Right lobe of liver (tissue), 6 donors: ENCODE results near the gene MCF2L2. TPM values are rescaled to one million over a fixed set of nuclear protein-coding genes. Genes with fewer than 3 reads are reported as not detected.
"Not testable (repeated sequence)": the region's sequence is repeated elsewhere in the genome, so short reads cannot be mapped to it uniquely, and the experiment has no call there.

Experiments used
- ATAC-seq, 4 donors: fragments of 200-7000 bp; cut with Tn5 transposase; one replicate each; pipeline ENCODE4 v1.9.1; 2020; ENCODE audit warnings: mild to moderate bottlenecking in 4 of 4, moderate library complexity in 4 of 4
- DNase-seq, 3 donors: peaks; one replicate each; pipeline ENCODE4 v3.0.0-alpha.2; 2020
- H3K27ac ChIP-seq, 3 donors: fragments of 200-600 bp; one replicate each; pipeline ENCODE4 v1.8.0; 2022
- H3K27me3 ChIP-seq, 2 donors: fragments of 200-600 bp; one replicate each; pipeline ENCODE4 v1.8.0; 2022
- H3K36me3 ChIP-seq, 4 donors: fragments of 200-600 bp; sonication (generic) in 1 of 4; one replicate each; pipeline versions ENCODE4 v1.5.1 to v1.8.0; 2017 to 2022; ENCODE audit warnings: control low read depth in 1 of 4
- H3K4me1 ChIP-seq, 4 donors: fragments of 200-600 bp; sonication (generic) in 1 of 4; one replicate each; pipeline versions ENCODE4 v1.5.1 to v1.8.0; 2017 to 2022; ENCODE audit warnings: control low read depth in 1 of 4
- H3K4me3 ChIP-seq, 3 donors: fragments of 200-600 bp; one replicate each; pipeline ENCODE4 v1.8.0; 2022
- H3K9me3 ChIP-seq, 4 donors: fragments of 200-600 bp; sonication (generic) in 1 of 4; one replicate each; pipeline versions ENCODE4 v1.5.1 to v1.8.0; 2017 to 2022; ENCODE audit warnings: control low read depth in 1 of 4
- CTCF ChIP-seq, 4 donors: fragments of 200-600 bp in 3 of 4; fragments of 450-650 bp in 1 of 4; IDR thresholded peaks; one replicate each; pipeline versions ENCODE4 v1.5.1 to v1.8.0; 2016 to 2022; ENCODE audit warnings: antibody characterized with exemption in 4 of 4, mild to moderate bottlenecking in 2 of 4
- POLR2A ChIP-seq: fragments of 450-650 bp; IDR thresholded peaks from one replicate; pipeline ENCODE4 v1.6.1; 2017; ENCODE audit warnings: antibody characterized with exemption, mild to moderate bottlenecking
- WGBS: methylation state at CpG from one replicate; pipeline ENCODE4 v1.1.6; 2018; ENCODE audit warnings: low coverage, low lambda C conversion rate; ENCODE audit not compliant: insufficient coverage; ENCODE audit errors: missing lambda C conversion rate; 5-methylcytosine and 5-hydroxymethylcytosine counted together
- intact Hi-C, 2 donors: fragments of 100-400 bp; cut with DNase I; formaldehyde crosslinking; loops; one replicate each; pipeline versions ENCODE4 v1.11.2 to v1.14.1; 2022
- total RNA-seq, 6 experiments: library from RNA; depleted of rRNA in 2 of 6; stranded (reverse); fragments of >200 nt in 2 of 6; fragmentation: NEBNext Ultra II Directional in 3 of 6; extraction: Animal tissue kit (Norgen Biotek cat#: 25700) in 3 of 6; gene quantifications; one replicate each; pipeline versions ENCODE4 v1.1.0 to v1.2.4, GENCODE V29; 2016 to 2023
- donor health status: DM: no; HTN: yes; CAD: no.
- donor health status: DM: no; HTN: no; CAD: no.
- donor health status: DM: no; HTN: no; CAD: no.
- donor health status: DM: no; HTN: yes; CAD: no.
- donor health status: DM: no; HTN: yes; CAD: no.

MCF2L2 gene
- total RNA-seq, 6 experiments from 2014 or later, result 0.07 to 0.19 (median 0.17) TPM; not detected in 1

- intact Hi-C loops, result no loop called here
- peak; percentile 40 to 68 (median 46) for ATAC-seq
- WGBS, result 3% methylated on average over 12 of the region's 68 CpGs
Measured at GRCh38 chr3:183178833-183179549, 249.4 kb downstream of the MCF2L2 start.

GRCh38 chr3:183178512-183178832 is 249.9 kb downstream of the MCF2L2 start:
- Histone ChIP-seq H3K27ac (no peak overlapping the region), H3K36me3 (no peaks in the 10 kb centered on the region), H3K9me3 (no peaks in the 10 kb centered on the region), H3K27me3 (peaks cover 6 to 13% of the 10 kb centered on the region in 2 donors), H3K4me3 (peak overlapping the region; percentile 26 to 38 (median 26)), H3K4me1 (peaks cover 0 to 8% (median 0%) of the 10 kb centered on the region in 4 donors)
- ATAC-seq (no peak), DNase-seq (no peak)
- intact Hi-C loops, result no loop called here
- no peak for TF ChIP-seq POLR2A
- TF ChIP-seq CTCF (IDR thresholded peaks at IDR 0.05), result no peak
- WGBS, result 8% methylated on average over 6 of the region's 6 CpGs

More at GRCh38 chr3:183178833-183179549, 249.4 kb downstream of the MCF2L2 start:
- Histone ChIP-seq H3K4me3 (peak overlapping the region; percentile 26 to 38 (median 26)), H3K27me3 (peaks cover 6 to 13% of the 10 kb centered on the region in 2 donors), H3K36me3 (no peaks in the 10 kb centered on the region), H3K9me3 (no peaks in the 10 kb centered on the region), H3K4me1 (peaks cover 0 to 8% (median 0%) of the 10 kb centered on the region in 4 donors), H3K27ac (no peak overlapping the region)
- no peak for DNase-seq
- TF ChIP-seq CTCF (IDR thresholded peaks at IDR 0.05), result peak in 1 of 4 donors; percentile 10
- no peak for TF ChIP-seq POLR2A

GRCh38 chr3:183172051-183172639 is 256.3 kb downstream of the MCF2L2 start:
- 71% methylated on average over 5 of the region's 5 CpGs for WGBS
- ATAC-seq, result no peak
- TF ChIP-seq CTCF (IDR thresholded peaks at IDR 0.05), result no peak
- DNase-seq, result no peak
- no peaks in the 10 kb centered on the region for H3K4me1 ChIP-seq
- no peaks in the 10 kb centered on the region for H3K36me3 ChIP-seq
- intact Hi-C loops, result no loop called here
- peaks cover 0 to 6% of the 10 kb centered on the region in 2 donors for H3K27me3 ChIP-seq
- no peak overlapping the region for H3K4me3 ChIP-seq
- no peaks in the 10 kb centered on the region for H3K9me3 ChIP-seq
- no peak overlapping the region for H3K27ac ChIP-seq

GRCh38 chr3:183167975-183168374 is 260.4 kb downstream of the MCF2L2 start:
- H3K27me3 ChIP-seq, H3K4me1 ChIP-seq, H3K4me3 ChIP-seq, H3K36me3 ChIP-seq, DNase-seq, intact Hi-C loops, H3K9me3 ChIP-seq, H3K27ac ChIP-seq, ATAC-seq: not testable (repeated sequence)
- 43% methylated on average over 1 of the region's 1 CpG for WGBS

- no peak for DNase-seq
- H3K9me3 ChIP-seq, result no peaks in the 10 kb centered on the region
- intact Hi-C loops, result no loop called here
- H3K36me3 ChIP-seq, result no peaks in the 10 kb centered on the region
- no peak for ATAC-seq
- no peak for TF ChIP-seq CTCF (IDR thresholded peaks at IDR 0.05)
- TF ChIP-seq POLR2A, result no peak
- no peak overlapping the region for H3K27ac ChIP-seq
- no peak overlapping the region for H3K4me3 ChIP-seq
- H3K4me1 ChIP-seq, result peaks cover 0 to 3% (median 0%) of the 10 kb centered on the region in 4 donors
- 91% methylated on average over 13 of the region's 25 CpGs for WGBS
- H3K27me3 ChIP-seq, result no peaks in the 10 kb centered on the region
Measured at GRCh38 chr3:183163563-183163962, 264.9 kb downstream of the MCF2L2 start.
